ENCODE results near the gene WFDC5.

DNA sequence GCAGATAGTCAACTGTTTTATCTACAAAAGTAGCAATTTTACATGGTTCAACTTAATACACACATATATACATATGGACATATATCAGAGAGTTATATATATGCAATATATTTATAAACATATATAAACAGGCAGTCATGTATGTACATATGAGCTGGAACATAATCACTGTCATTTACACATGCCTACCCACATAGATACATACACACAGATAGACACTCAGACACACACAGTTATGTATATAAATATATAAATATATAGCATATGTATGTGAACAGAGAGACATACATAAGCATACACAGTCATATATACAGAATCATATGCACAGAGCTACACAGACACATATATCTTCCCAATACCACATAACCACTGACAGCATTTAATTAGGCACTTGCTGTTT, 2.2 kb downstream of the WFDC5 start:
- TF ChIP-seq CTCF (IDR thresholded peaks at IDR 0.05) (no peak), POLR2A (IDR thresholded peaks at IDR 0.05) (no peak)
